HTERT RPE-1 (cell line): ENCODE measurements around the gene MYLK.

ENCODE experiments used
- in situ Hi-C: fragments of 300-500 bp; cut with MboI; formaldehyde crosslinking; loops from 4 replicates; pipeline ENCODE4 v1.14.3; 2020; ENCODE audit warnings: low sequenced_read_pairs

MYLK gene

GRCh38 chr3:123878807-123879206, 5.3 kb downstream of the MYLK start:
- in situ Hi-C loops = no loop called here

GRCh38 chr3:123877965-123878364, 6.2 kb downstream of the MYLK start:
- in situ Hi-C loops = no loop called here

DNA sequence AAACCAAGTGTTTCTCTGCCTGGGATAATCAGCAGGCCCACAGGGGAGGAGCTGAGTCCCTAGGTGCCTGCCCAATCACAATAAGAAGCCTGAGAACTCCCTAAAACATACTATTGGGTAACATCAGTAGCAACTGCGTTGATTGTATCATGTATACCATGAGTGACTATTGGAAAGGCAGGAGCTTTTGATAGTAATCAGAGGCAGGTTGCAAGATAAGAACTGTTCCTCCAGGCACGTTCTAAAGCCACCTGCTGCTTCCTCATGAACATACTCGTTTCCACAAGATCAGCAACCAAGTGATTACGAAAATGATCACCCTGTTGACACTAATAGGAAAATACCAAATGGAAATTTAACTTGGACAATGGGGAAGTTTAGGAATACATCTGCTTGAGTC, 6.7 kb downstream of the MYLK start:
- in situ Hi-C loops = no loop called here

DNA sequence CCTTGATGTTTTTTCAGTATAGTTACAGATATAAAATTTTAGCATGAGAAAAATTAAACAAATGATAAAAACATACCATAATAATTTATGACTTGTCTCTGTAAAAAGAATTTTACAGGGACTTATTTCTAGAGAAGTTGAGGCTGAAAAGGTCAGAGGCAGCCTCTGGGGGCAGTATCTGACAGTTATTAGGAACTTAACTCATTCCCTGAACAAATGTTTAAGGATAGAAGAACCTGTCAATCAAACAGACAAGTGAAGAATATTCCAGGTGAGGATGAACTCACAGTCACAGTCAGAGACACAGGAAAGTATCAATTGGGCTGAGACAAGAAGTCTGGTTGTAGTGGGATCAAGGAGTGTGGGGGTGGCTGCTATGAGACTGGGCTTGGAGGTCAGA, 7.3 kb downstream of the MYLK start:
- in situ Hi-C loops = no loop called here

DNA sequence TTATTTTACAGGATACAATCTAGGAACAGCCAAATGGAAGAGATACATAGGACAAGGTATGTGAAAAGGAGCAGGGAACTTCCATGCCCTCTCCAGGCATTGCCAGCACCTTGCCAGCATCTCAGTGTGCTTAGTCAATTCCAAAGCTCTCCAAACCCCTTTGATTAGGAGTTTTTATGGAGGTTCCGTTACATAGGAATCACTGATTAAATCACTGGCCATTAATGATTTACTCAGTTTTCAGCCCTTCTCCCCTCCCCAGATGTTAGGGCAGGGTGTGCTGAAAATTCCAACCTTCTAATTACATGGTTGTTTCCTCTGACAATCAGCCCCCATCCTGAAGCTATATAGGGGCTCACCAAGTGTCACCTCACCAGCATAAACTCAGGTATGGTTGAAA, 11.5 kb downstream of the MYLK start:
- in situ Hi-C loops = no loop called here

DNA sequence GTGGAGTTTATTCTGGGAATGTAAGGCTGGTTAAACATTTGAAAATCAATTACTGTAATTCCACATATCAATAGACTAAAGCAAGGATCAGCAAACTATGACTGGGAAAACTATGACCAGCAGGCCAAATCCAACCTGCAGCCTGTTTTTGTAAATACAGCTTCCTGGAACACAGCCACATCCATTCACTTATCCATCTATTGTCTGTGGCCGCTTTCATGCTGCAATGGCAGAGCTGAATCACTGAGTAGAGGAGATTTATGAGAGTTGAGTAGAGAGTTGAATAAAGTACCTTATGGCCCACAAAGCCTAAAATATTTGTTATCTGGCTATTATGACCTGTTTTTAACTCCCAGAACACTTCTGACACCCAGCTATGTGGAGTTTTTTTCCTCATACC, 12.2 kb downstream of the MYLK start:
- in situ Hi-C loops = no loop called here

GRCh38 chr3:123870033-123870432, 14.1 kb downstream of the MYLK start:
- in situ Hi-C loops = no loop called here

- in situ Hi-C loops = no loop called here
Observed at GRCh38 chr3:123869165-123869564, 15.0 kb downstream of the MYLK start.

- in situ Hi-C loops = no loop called here
Observed at GRCh38 chr3:123864706-123865105, 19.4 kb downstream of the MYLK start.

DNA sequence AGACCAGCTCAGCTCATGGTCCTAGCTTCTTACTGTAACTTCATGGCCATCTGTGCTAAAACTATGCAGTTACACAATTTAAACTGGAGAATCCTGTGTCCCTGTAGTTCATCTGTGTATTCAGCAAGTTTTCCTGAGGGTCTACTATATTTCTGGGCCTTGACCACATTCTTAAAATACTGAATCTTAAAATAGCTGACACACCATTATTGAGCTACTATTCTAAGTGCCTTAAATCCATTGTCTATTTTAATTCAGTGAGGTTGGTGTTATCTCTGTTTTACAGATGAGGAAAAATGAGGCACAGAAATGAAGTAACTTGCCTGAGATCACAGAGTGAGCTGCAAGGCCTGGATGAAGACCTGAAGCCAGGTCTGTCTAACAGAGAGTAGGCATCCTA, 22.0 kb downstream of the MYLK start:
- in situ Hi-C loops = no loop called here

GRCh38 chr3:123861081-123861836, 22.9 kb downstream of the MYLK start:
- in situ Hi-C loops = no loop called here

- in situ Hi-C loops = no loop called here
Observed at GRCh38 chr3:123859177-123859576, 25.0 kb downstream of the MYLK start.

DNA sequence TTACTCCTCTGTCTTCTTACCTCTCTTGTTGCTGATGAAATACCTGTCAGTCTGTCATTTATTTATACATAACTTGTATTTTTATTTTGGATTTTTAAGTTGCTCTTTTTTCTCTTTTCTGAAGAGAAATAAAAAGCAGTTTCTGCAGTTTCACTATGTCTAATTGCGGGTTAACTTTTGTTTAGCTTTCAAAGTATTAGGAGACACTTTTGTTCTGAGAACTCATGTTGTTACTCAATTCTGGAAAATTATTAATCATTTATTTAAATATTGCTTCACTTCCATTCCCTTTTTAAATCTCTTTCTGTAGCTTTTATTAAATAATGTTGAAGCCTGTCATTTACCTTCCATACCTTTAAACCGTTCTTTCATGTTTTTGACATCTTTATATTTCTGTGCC, 29.2 kb downstream of the MYLK start:
- in situ Hi-C loops = no loop called here

- in situ Hi-C loops = no loop called here
Observed at GRCh38 chr3:123853686-123854372, 30.3 kb downstream of the MYLK start.

- in situ Hi-C loops = no loop called here
Observed at GRCh38 chr3:123847209-123847608, 36.9 kb downstream of the MYLK start.

DNA sequence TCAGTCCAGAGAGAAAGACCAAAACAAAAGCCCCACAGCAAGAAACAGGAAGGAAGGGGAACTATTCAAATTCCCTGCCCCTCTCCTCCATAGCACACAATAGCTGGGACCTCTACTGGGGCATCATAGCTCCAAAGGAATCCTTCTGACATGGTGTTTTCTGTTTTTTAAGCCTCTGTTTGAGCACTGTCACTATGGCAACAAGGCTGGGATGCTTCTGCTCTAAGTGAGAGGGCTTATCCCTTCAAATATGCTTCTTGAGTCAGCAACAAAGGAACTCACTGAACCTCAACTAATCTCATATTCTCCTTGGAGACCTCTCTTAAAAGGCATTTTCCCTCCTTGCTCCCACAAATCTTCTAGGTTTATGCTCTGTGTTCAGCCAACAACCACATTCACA, 40.5 kb downstream of the MYLK start:
- in situ Hi-C loops = no loop called here

- in situ Hi-C loops = no loop called here
Observed at GRCh38 chr3:123842711-123843110, 41.4 kb downstream of the MYLK start.

- in situ Hi-C loops = no loop called here
Observed at GRCh38 chr3:123841476-123842238, 42.5 kb downstream of the MYLK start.

GRCh38 chr3:123840961-123841360, 43.2 kb downstream of the MYLK start:
- in situ Hi-C loops = no loop called here

DNA sequence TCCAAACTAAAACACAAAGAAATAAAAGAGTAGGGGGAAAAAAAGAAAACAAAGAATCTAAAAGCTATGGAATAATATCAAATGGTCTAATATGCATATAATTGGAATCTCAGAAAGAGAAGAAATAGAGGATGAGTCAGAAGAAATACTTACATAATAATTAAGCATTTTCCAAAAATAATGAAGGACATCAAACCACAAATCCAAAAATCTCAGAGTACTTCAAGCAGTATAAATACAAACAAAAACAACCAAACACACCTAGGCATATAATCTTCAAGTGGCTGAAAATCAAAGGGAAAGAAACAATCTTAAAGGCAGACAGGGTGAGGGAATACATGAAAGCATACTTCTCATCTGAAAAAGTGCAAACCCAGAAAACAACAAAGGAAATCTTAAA, 46.3 kb downstream of the MYLK start:
- in situ Hi-C loops = no loop called here

DNA sequence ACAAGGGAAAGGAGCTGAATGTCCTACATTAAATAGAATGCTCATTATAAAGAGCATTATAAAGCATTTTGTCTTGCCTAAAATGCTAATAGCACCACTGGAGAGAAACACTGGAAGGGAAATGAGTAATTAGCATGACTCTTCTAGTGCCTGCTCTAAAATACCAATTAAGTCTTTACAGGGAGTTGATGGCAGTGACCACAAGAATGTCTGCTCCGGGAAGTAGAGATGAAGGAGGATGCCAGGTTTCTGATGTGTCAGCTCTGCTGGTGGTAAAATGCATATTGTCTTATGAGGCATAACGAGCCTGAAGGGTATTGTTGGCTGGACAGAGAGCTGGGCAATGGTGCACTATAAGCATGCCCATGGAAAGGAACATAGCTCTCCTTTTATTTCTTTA, 49.5 kb downstream of the MYLK start:
- in situ Hi-C loops = no loop called here

DNA sequence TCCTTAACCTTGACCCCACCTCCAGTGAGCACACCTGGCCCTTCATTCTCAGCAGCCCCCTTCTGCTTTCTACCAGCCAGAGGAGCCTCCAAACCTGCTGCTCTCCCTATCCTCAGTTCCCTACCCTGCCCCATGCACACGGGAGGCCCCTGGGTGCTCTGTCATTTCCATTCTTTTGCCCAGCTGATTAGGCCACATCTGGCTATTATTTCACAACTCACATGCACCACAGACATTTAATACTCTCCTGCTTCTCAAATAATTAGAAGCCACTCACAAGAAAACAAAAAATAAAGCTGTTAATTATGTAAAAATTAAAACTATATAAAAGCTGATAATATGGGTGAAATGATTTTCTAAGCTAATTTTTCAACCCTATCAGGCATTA, 50.7 kb downstream of the MYLK start:
- in situ Hi-C loops = no loop called here
